ENCODE data around the gene TRMT10B. TPM values are rescaled to one million over a fixed set of nuclear protein-coding genes. Genes with fewer than 3 reads are reported as not detected.

TRMT10B gene
- total and polyA plus RNA-seq, 2 of the 13 experiments (the other 11 are each of a cell fraction or from before 2014, with no cell fraction given), result 3.1 to 3.9 TPM

DNA sequence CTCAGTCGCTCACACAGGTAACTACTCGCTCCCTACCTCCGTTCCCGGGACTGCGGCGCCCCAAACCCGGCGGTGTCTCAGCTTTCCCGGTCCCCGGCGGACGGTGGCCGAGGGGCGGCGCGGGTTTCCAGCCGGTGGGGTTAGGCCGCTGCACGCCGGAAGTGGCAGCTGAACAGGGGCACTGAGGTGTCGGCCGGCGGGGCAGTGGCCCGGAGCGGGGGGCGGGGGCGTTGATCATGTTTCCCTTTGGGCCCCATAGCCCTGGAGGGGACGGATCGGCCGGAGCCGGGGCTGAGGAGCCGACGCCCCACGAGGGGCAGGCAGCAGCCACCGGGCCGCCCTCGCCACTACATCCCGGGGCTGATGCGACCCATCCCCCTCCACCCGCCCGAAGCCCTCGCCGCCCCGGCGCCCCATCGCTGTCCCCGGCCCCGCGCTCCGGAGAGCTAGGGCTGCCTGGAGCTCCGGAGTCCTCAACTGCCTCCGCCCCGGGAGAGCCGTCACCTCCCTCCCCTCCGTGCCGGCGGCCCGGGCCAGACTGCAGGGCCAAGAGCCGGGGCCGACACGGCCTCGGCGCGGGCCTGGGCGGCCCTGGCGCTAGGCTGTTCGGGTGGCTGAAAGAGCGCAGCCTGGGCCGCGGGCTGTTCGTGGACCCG is 47.2 kb downstream of the TRMT10B start, which contains the start of gene DCAF10 (continued):
- TF ChIP-seq, protein P1, sequence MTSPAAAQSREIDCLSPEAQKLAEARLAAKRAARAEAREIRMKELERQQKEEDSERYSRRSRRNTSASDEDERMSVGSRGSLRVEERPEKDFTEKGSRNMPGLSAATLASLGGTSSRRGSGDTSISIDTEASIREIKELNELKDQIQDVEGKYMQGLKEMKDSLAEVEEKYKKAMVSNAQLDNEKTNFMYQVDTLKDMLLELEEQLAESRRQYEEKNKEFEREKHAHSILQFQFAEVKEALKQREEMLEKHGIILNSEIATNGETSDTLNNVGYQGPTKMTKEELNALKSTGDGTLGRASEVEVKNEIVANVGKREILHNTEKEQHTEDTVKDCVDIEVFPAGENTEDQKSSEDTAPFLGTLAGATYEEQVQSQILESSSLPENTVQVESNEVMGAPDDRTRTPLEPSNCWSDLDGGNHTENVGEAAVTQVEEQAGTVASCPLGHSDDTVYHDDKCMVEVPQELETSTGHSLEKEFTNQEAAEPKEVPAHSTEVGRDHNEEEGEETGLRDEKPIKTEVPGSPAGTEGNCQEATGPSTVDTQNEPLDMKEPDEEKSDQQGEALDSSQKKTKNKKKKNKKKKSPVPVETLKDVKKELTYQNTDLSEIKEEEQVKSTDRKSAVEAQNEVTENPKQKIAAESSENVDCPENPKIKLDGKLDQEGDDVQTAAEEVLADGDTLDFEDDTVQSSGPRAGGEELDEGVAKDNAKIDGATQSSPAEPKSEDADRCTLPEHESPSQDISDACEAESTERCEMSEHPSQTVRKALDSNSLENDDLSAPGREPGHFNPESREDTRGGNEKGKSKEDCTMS (CRISPR knock-in tag; conservative IDR thresholded peaks at IDR 0.05), result no peak
- TF ChIP-seq TCF12 (IDR thresholded peaks at IDR 0.05) (no peak), TCF12 (CRISPR knock-in tag; IDR thresholded peaks at IDR 0.05) (peak; percentile 91; the same call in 1 of the 2 replicates), REPIN1 (CRISPR knock-in tag; IDR thresholded peaks at IDR 0.05; ENCODE audit: borderline replicate concordance, low read depth) (peak; percentile 99), JUNB (CRISPR knock-in tag; IDR thresholded peaks at IDR 0.05; ENCODE audit: borderline replicate concordance) (no peak), KDM4B (CRISPR knock-in tag; IDR thresholded peaks at IDR 0.05) (peak; percentile 97), SAP130 (CRISPR knock-in tag; IDR thresholded peaks at IDR 0.05; ENCODE audit: low read depth) (peak; percentile 97), PCBP2 (optimal IDR thresholded peaks at IDR 0.05; ENCODE audit: low read depth, low read length, poor library complexity, severe bottlenecking) (no peak), ZNF713 (CRISPR knock-in tag; IDR thresholded peaks at IDR 0.05) (peak; percentile 94; the same call in 1 of the 2 replicates), JUND (CRISPR knock-in tag; IDR thresholded peaks at IDR 0.05) (peak; percentile 84), KLF16 (CRISPR knock-in tag; IDR thresholded peaks at IDR 0.05) (peak in 1 of 2 experiments; percentile 98; a peak in 2 of 4 replicates), ERF (CRISPR knock-in tag; IDR thresholded peaks at IDR 0.05) (peak; percentile 87; the same call in 1 of the 2 replicates), MBNL3 (CRISPR knock-in tag; conservative IDR thresholded peaks at IDR 0.05) (no peak), CCDC6 (CRISPR knock-in tag; IDR thresholded peaks at IDR 0.05) (peak; percentile 86), THAP11 (CRISPR knock-in tag; IDR thresholded peaks at IDR 0.05) (peak; percentile 96), NR2F2 (IDR thresholded peaks at IDR 0.05; ENCODE audit: borderline replicate concordance, low read depth) (peak; percentile 38; the same call in 1 of the 2 replicates)
- TF ChIP-seq, protein P2, sequence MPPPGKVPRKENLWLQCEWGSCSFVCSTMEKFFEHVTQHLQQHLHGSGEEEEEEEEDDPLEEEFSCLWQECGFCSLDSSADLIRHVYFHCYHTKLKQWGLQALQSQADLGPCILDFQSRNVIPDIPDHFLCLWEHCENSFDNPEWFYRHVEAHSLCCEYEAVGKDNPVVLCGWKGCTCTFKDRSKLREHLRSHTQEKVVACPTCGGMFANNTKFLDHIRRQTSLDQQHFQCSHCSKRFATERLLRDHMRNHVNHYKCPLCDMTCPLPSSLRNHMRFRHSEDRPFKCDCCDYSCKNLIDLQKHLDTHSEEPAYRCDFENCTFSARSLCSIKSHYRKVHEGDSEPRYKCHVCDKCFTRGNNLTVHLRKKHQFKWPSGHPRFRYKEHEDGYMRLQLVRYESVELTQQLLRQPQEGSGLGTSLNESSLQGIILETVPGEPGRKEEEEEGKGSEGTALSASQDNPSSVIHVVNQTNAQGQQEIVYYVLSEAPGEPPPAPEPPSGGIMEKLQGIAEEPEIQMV (CRISPR knock-in tag; IDR thresholded peaks at IDR 0.05; ENCODE audit: low read depth), result peak; percentile 84
- TF ChIP-seq, protein P3, sequence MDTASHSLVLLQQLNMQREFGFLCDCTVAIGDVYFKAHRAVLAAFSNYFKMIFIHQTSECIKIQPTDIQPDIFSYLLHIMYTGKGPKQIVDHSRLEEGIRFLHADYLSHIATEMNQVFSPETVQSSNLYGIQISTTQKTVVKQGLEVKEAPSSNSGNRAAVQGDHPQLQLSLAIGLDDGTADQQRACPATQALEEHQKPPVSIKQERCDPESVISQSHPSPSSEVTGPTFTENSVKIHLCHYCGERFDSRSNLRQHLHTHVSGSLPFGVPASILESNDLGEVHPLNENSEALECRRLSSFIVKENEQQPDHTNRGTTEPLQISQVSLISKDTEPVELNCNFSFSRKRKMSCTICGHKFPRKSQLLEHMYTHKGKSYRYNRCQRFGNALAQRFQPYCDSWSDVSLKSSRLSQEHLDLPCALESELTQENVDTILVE (CRISPR knock-in tag; IDR thresholded peaks at IDR 0.05), result peak; percentile 98
- TF ChIP-seq, protein P4, sequence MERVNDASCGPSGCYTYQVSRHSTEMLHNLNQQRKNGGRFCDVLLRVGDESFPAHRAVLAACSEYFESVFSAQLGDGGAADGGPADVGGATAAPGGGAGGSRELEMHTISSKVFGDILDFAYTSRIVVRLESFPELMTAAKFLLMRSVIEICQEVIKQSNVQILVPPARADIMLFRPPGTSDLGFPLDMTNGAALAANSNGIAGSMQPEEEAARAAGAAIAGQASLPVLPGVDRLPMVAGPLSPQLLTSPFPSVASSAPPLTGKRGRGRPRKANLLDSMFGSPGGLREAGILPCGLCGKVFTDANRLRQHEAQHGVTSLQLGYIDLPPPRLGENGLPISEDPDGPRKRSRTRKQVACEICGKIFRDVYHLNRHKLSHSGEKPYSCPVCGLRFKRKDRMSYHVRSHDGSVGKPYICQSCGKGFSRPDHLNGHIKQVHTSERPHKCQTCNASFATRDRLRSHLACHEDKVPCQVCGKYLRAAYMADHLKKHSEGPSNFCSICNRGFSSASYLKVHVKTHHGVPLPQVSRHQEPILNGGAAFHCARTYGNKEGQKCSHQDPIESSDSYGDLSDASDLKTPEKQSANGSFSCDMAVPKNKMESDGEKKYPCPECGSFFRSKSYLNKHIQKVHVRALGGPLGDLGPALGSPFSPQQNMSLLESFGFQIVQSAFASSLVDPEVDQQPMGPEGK (CRISPR knock-in tag; IDR thresholded peaks at IDR 0.05), result peak; percentile 95
- TF ChIP-seq, protein P5, sequence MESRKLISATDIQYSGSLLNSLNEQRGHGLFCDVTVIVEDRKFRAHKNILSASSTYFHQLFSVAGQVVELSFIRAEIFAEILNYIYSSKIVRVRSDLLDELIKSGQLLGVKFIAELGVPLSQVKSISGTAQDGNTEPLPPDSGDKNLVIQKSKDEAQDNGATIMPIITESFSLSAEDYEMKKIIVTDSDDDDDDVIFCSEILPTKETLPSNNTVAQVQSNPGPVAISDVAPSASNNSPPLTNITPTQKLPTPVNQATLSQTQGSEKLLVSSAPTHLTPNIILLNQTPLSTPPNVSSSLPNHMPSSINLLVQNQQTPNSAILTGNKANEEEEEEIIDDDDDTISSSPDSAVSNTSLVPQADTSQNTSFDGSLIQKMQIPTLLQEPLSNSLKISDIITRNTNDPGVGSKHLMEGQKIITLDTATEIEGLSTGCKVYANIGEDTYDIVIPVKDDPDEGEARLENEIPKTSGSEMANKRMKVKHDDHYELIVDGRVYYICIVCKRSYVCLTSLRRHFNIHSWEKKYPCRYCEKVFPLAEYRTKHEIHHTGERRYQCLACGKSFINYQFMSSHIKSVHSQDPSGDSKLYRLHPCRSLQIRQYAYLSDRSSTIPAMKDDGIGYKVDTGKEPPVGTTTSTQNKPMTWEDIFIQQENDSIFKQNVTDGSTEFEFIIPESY (CRISPR knock-in tag; IDR thresholded peaks at IDR 0.05), result peak; percentile 76
